ENCODE data around the gene WDR33.
"Not testable (repeated sequence)": the region's sequence is repeated elsewhere in the genome, so short reads cannot be mapped to it uniquely, and the experiment has no call there.

WDR33 gene

DNA sequence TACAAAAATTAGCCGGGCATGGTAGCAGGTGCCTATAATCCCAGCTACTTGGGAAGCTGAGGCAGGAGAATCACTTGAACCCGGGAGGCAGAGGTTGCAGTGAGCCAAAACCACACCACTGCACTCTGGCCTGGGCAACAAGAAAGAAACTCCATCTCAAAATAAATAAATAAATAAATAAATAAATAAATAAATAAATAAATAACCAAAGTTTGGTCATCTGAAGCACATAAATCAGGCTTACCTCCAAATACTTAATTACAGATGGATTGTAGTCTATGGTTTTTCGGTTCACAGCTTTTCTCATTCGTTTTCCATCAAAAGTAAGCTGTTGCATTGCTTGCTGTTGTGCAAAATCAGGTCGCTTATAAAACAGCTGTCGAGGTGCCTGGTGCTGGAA is 40.4 kb downstream of the WDR33 start:
- not testable (repeated sequence) for H3K9me3 ChIP-seq (ENCODE audit: control insufficient read depth in 5 of 5, low read length in 5 of 5); H3K27me3 ChIP-seq (ENCODE audit: control insufficient read depth in 5 of 5, insufficient read depth in 4 of 5, low read length in 5 of 5); H3K4me3 ChIP-seq (ENCODE audit: low read depth in 1 of 5, low read length in 5 of 5); H3K9ac ChIP-seq (ENCODE audit: low read length in 5 of 5); H3K4me1 ChIP-seq (ENCODE audit: control insufficient read depth in 5 of 5, insufficient read depth in 5 of 5, low read length in 5 of 5); H3K27ac ChIP-seq (ENCODE audit: low read depth, low read length)
- peaks cover 13 to 34% (median 21%) of the 10 kb centered on the region in 5 donors for H3K36me3 ChIP-seq (ENCODE audit: control insufficient read depth in 5 of 5, insufficient read depth in 5 of 5, low read length in 5 of 5)

DNA sequence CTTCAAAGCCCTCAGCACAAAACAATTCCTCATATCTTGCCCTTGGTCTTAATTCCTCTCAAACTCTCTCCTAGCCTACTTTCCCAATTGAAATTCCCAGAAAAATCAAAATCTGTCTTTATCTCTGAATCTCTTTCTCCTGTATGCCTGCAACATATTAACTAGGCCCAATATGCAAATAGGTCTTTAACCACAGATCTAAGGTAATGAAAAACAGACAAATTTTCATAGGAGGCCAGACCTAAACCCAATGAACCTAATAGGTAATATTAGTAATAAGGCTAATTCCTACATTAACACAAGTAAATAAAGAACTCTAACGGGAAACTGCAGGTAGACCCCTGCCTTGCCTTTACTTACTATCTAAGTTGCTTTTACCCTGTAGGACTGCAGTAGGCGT is 41.4 kb downstream of the WDR33 start:
- no peak overlapping the region for H3K27ac ChIP-seq (ENCODE audit: low read depth, low read length)
- H3K4me3 ChIP-seq (ENCODE audit: low read depth in 1 of 5, low read length in 5 of 5), result no peak overlapping the region
- H3K9me3 ChIP-seq (ENCODE audit: control insufficient read depth in 5 of 5, low read length in 5 of 5), result no peaks in the 10 kb centered on the region
- H3K27me3 ChIP-seq (ENCODE audit: control insufficient read depth in 5 of 5, insufficient read depth in 4 of 5, low read length in 5 of 5), result no peaks in the 10 kb centered on the region
- no peak overlapping the region for H3K9ac ChIP-seq (ENCODE audit: low read length in 5 of 5)
- no peaks in the 10 kb centered on the region for H3K4me1 ChIP-seq (ENCODE audit: control insufficient read depth in 5 of 5, insufficient read depth in 5 of 5, low read length in 5 of 5)
- H3K36me3 ChIP-seq (ENCODE audit: control insufficient read depth in 5 of 5, insufficient read depth in 5 of 5, low read length in 5 of 5), result peaks cover 19 to 42% (median 30%) of the 10 kb centered on the region in 5 donors

DNA sequence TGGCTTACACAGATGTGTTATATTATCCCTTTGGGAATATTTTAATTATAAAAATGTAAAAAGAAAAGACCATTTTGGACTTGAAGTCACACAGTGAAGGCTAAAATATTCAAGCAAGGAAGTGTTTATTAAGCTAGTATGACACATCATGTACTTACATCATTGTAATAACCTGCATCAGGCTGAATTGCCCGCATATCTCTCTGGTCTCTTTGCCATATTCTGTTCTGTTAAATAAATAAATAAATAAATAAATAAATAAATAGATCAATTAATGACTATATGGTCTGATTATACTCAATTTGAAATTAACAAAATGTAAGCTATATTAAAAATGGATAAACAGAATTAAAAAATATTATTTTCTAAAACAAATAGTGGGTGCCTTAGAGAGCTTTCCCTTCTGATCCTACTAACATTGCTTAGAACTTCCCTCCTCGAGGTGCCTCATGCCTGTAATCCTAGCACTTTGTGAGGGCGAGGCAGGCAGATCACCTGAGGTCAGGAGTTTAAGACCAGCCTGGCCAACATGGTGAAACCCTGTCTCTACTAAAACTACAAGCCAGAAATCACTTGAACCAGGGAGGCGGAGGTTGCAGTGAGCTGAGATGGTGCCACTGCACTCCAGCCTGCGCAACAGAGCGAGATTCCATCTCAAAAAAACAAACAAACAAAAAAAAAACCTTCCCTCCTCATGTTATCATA is 42.0 kb downstream of the WDR33 start:
- Histone ChIP-seq H3K4me3 (ENCODE audit: low read depth in 1 of 5, low read length in 5 of 5) (no peak overlapping the region), H3K9ac (ENCODE audit: low read length in 5 of 5) (no peak overlapping the region), H3K9me3 (ENCODE audit: control insufficient read depth in 5 of 5, low read length in 5 of 5) (no peaks in the 10 kb centered on the region), H3K4me1 (ENCODE audit: control insufficient read depth in 5 of 5, insufficient read depth in 5 of 5, low read length in 5 of 5) (no peaks in the 10 kb centered on the region), H3K27ac (ENCODE audit: low read depth, low read length) (no peak overlapping the region), H3K36me3 (ENCODE audit: control insufficient read depth in 5 of 5, insufficient read depth in 5 of 5, low read length in 5 of 5) (peaks cover 26 to 48% (median 37%) of the 10 kb centered on the region in 5 donors), H3K27me3 (ENCODE audit: control insufficient read depth in 5 of 5, insufficient read depth in 4 of 5, low read length in 5 of 5) (no peaks in the 10 kb centered on the region)

DNA sequence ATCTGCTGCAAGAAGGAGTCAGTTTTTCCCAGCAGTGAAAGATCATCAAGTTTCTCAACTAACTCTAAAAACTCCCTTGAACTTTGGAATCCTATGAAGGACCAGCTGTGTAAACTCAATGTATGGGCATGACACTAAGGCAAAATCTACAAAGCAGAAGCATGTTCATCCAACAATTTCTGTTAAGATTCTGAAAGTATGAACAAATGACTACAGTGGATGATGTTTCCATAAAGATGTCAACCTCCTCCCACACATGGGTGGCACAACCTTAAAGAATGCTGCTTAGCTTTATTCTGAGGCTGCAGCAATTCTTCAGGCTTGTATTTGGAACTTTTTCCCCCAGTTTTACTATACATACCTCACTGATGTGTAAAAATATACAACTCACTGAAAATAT is 47.2 kb downstream of the WDR33 start:
- Histone ChIP-seq H3K4me3 (ENCODE audit: low read depth in 1 of 5, low read length in 5 of 5) (no peak overlapping the region), H3K36me3 (ENCODE audit: control insufficient read depth in 5 of 5, insufficient read depth in 5 of 5, low read length in 5 of 5) (peaks cover 46 to 67% (median 60%) of the 10 kb centered on the region in 5 donors)

DNA sequence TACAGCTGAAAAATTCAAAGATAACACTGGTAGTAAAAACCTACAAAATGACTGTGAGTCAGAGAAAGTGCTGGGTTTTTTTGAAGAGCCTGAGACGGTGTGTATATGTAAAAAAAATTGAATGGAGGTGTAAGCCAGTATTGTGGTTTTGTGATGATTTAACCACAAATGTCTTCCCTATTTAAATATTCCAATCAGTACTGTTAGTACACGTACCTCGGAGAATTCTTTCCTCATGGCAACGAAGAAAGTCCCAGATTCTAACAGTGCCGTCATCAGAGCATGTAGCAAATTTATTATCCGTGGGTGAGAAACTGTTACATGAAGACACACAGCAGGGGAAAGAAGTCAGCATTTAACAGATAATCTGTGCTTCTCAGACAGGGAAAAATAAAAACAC is 48.1 kb downstream of the WDR33 start:
- H3K36me3 ChIP-seq (ENCODE audit: control insufficient read depth in 5 of 5, insufficient read depth in 5 of 5, low read length in 5 of 5), result peaks cover 41 to 64% (median 57%) of the 10 kb centered on the region in 5 donors

More for the DNA sequence above, 47.2 kb downstream of the WDR33 start:
- H3K27ac ChIP-seq (ENCODE audit: low read depth, low read length), result no peak overlapping the region
- H3K9me3 ChIP-seq (ENCODE audit: control insufficient read depth in 5 of 5, low read length in 5 of 5), result no peaks in the 10 kb centered on the region
- no peaks in the 10 kb centered on the region for H3K4me1 ChIP-seq (ENCODE audit: control insufficient read depth in 5 of 5, insufficient read depth in 5 of 5, low read length in 5 of 5)
- H3K9ac ChIP-seq (ENCODE audit: low read length in 5 of 5), result no peak overlapping the region
- H3K27me3 ChIP-seq (ENCODE audit: control insufficient read depth in 5 of 5, insufficient read depth in 4 of 5, low read length in 5 of 5), result no peaks in the 10 kb centered on the region

DNA sequence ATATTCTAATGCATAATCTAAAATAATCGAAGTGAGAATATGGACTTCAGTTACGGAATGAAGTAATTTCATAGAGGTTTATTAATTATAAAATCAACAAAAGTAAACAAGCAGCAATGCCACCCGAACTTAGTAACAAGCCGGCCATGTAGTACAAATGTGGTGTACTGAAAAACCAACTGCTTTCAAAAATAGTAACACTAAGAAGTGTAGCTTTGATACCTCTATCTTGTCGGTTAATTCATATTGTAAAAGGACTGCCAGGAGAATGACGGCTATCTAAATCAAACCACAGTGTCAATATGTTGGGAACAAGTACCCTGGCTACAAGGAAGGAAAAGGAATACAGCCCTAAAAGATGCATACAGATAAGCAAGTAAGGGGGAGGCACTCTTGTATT is 48.5 kb downstream of the WDR33 start:
- no peak overlapping the region for H3K27ac ChIP-seq (ENCODE audit: low read depth, low read length)
- H3K4me3 ChIP-seq (ENCODE audit: low read depth in 1 of 5, low read length in 5 of 5), result no peak overlapping the region
- H3K9me3 ChIP-seq (ENCODE audit: control insufficient read depth in 5 of 5, low read length in 5 of 5), result no peaks in the 10 kb centered on the region
- H3K27me3 ChIP-seq (ENCODE audit: control insufficient read depth in 5 of 5, insufficient read depth in 4 of 5, low read length in 5 of 5), result no peaks in the 10 kb centered on the region
- no peaks in the 10 kb centered on the region for H3K4me1 ChIP-seq (ENCODE audit: control insufficient read depth in 5 of 5, insufficient read depth in 5 of 5, low read length in 5 of 5)
- H3K36me3 ChIP-seq (ENCODE audit: control insufficient read depth in 5 of 5, insufficient read depth in 5 of 5, low read length in 5 of 5), result peaks cover 39 to 64% (median 54%) of the 10 kb centered on the region in 5 donors
- no peak overlapping the region for H3K9ac ChIP-seq (ENCODE audit: low read length in 5 of 5)

More for the DNA sequence above, 48.1 kb downstream of the WDR33 start:
- Histone ChIP-seq H3K9ac (ENCODE audit: low read length in 5 of 5) (no peak overlapping the region), H3K27ac (ENCODE audit: low read depth, low read length) (no peak overlapping the region), H3K4me1 (ENCODE audit: control insufficient read depth in 5 of 5, insufficient read depth in 5 of 5, low read length in 5 of 5) (no peaks in the 10 kb centered on the region), H3K9me3 (ENCODE audit: control insufficient read depth in 5 of 5, low read length in 5 of 5) (no peaks in the 10 kb centered on the region), H3K4me3 (ENCODE audit: low read depth in 1 of 5, low read length in 5 of 5) (no peak overlapping the region), H3K27me3 (ENCODE audit: control insufficient read depth in 5 of 5, insufficient read depth in 4 of 5, low read length in 5 of 5) (no peaks in the 10 kb centered on the region)

DNA sequence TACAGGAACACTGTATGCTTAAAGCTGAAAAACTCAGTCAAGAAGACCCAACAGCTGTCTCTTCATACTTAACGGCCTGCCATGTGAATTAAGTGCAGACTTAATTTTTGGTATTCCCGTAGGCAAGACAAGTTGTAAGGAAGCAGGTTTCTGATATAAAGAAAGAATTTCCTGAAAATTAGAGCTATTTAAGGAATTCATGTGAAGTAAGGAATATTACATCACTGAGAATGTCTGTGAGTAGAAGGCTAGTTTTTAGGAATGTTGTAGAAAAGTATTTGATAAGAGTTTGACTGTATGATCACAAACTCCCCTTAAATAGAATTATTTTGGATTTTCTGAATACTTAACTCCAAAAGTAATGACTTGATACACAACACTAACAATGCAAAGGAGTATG is 51.0 kb downstream of the WDR33 start:
- no peaks in the 10 kb centered on the region for H3K9me3 ChIP-seq (ENCODE audit: control insufficient read depth in 5 of 5, low read length in 5 of 5)
- H3K27me3 ChIP-seq (ENCODE audit: control insufficient read depth in 5 of 5, insufficient read depth in 4 of 5, low read length in 5 of 5), result no peaks in the 10 kb centered on the region
- H3K4me1 ChIP-seq (ENCODE audit: control insufficient read depth in 5 of 5, insufficient read depth in 5 of 5, low read length in 5 of 5), result no peaks in the 10 kb centered on the region
- no peak overlapping the region for H3K9ac ChIP-seq (ENCODE audit: low read length in 5 of 5)
- peaks cover 41 to 55% (median 43%) of the 10 kb centered on the region in 5 donors for H3K36me3 ChIP-seq (ENCODE audit: control insufficient read depth in 5 of 5, insufficient read depth in 5 of 5, low read length in 5 of 5)
- no peak overlapping the region for H3K27ac ChIP-seq (ENCODE audit: low read depth, low read length)
- no peak overlapping the region for H3K4me3 ChIP-seq (ENCODE audit: low read depth in 1 of 5, low read length in 5 of 5)

DNA sequence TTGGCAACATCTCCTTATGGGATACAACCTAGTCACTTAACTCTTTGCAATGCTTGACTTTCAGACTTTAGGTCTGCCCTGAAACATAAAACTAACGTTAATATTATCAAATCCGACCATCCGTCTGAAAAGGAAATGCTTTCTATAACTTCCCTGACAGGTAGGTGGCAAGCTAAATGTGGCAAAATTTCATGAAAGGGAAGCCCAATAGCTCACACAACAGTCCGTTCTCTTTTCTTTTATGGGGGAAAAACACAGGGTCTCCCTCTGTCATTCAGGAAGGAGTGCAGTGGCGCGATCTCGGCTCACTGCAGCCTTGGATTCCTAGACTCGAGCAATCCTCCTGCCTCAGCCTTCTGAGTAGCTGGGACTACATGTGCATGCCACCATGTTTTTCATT is 56.8 kb downstream of the WDR33 start:
- H3K27me3 ChIP-seq (ENCODE audit: control insufficient read depth in 5 of 5, insufficient read depth in 4 of 5, low read length in 5 of 5), result no peaks in the 10 kb centered on the region
- peaks cover 4 to 26% (median 6%) of the 10 kb centered on the region in 5 donors for H3K36me3 ChIP-seq (ENCODE audit: control insufficient read depth in 5 of 5, insufficient read depth in 5 of 5, low read length in 5 of 5)
- H3K9ac ChIP-seq (ENCODE audit: low read length in 5 of 5), result no peak overlapping the region
- H3K27ac ChIP-seq (ENCODE audit: low read depth, low read length), result no peak overlapping the region
- H3K4me3 ChIP-seq (ENCODE audit: low read depth in 1 of 5, low read length in 5 of 5), result no peak overlapping the region
- H3K4me1 ChIP-seq (ENCODE audit: control insufficient read depth in 5 of 5, insufficient read depth in 5 of 5, low read length in 5 of 5), result no peaks in the 10 kb centered on the region
- no peaks in the 10 kb centered on the region for H3K9me3 ChIP-seq (ENCODE audit: control insufficient read depth in 5 of 5, low read length in 5 of 5)

DNA sequence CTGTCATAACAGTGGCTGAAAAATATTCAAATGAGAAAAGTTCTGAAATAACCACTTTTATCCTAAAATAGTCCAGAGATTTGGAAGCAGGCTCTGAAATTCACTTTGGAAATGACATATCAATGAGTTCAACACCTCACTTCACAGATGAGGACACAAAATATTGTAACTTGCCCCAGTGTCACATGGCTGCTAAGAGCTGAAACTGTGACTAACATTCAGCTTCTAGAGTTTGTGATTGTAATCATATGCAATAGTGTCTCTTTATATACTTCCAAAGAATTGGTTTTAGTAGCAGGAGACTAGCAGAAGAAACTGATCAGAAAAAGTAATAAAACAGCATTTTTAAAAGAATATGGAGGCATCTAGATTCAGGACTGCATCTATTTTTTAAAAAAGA is 57.6 kb downstream of the WDR33 start:
- Histone ChIP-seq H3K4me3 (ENCODE audit: low read depth in 1 of 5, low read length in 5 of 5) (no peak overlapping the region), H3K4me1 (ENCODE audit: control insufficient read depth in 5 of 5, insufficient read depth in 5 of 5, low read length in 5 of 5) (no peaks in the 10 kb centered on the region), H3K27ac (ENCODE audit: low read depth, low read length) (no peak overlapping the region), H3K27me3 (ENCODE audit: control insufficient read depth in 5 of 5, insufficient read depth in 4 of 5, low read length in 5 of 5) (no peaks in the 10 kb centered on the region), H3K9ac (ENCODE audit: low read length in 5 of 5) (no peak overlapping the region), H3K9me3 (ENCODE audit: control insufficient read depth in 5 of 5, low read length in 5 of 5) (no peaks in the 10 kb centered on the region), H3K36me3 (ENCODE audit: control insufficient read depth in 5 of 5, insufficient read depth in 5 of 5, low read length in 5 of 5) (peaks cover 4 to 22% (median 7%) of the 10 kb centered on the region in 5 donors)

DNA sequence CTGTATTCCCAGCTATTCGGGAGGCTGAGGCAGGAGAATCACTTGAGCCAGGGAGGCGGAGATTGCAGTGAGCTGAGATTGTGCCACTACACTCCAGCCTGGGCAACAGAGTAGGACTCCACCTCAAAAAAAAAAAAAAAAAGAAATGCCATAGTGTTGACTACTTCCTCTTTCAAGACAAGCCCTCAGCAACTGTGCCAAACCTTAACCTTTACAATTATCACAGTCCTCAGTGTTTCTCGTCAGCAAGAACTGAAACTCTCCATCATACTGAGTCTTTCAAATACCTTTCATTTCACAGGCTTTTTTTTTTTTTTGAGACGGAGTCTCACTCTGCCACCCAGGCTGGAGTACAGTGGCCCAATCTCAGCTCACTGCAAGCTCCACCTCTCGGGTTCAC is 61.4 kb downstream of the WDR33 start:
- H3K27me3 ChIP-seq (ENCODE audit: control insufficient read depth in 5 of 5, insufficient read depth in 4 of 5, low read length in 5 of 5); H3K9ac ChIP-seq (ENCODE audit: low read length in 5 of 5); H3K9me3 ChIP-seq (ENCODE audit: control insufficient read depth in 5 of 5, low read length in 5 of 5); H3K27ac ChIP-seq (ENCODE audit: low read depth, low read length); H3K4me3 ChIP-seq (ENCODE audit: low read depth in 1 of 5, low read length in 5 of 5); H3K4me1 ChIP-seq (ENCODE audit: control insufficient read depth in 5 of 5, insufficient read depth in 5 of 5, low read length in 5 of 5): not testable (repeated sequence)
- peaks cover 14 to 15% (median 14%) of the 10 kb centered on the region in 5 donors for H3K36me3 ChIP-seq (ENCODE audit: control insufficient read depth in 5 of 5, insufficient read depth in 5 of 5, low read length in 5 of 5)

Data from subcutaneous abdominal adipose tissue (tissue), 5 donors.